BLaER1 treated with 17β-estradiol and CSF1 and Interleukin-3, amounts not matched to agents 10 nM and 100 nM (cell line): Measurements from ENCODE around the gene FAM120A.
A peak's percentile ranks its signal among the peaks of the same experiment; 100 is the strongest.
"Not testable (repeated sequence)": the region's sequence is repeated elsewhere in the genome, so short reads cannot be mapped to it uniquely, and the experiment has no call there.

Experiments used
- H3K27ac ChIP-seq, 11 experiments: shearing (Covaris generic); formaldehyde crosslinking; 2 replicates each; pipeline ENCODE4 v1.8.1; 2022
- H3K27me3 ChIP-seq, 11 experiments: shearing (Covaris generic); formaldehyde crosslinking; 2 replicates each; pipeline ENCODE4 v1.8.1; 2022
- H3K36me3 ChIP-seq, 11 experiments: shearing (Covaris generic); formaldehyde crosslinking; 2 replicates each; pipeline ENCODE4 v1.8.1; 2022
- H3K4me1 ChIP-seq, 10 experiments: shearing (Covaris generic); formaldehyde crosslinking; 2 replicates each; pipeline ENCODE4 v1.8.1; 2022
- H3K4me2 ChIP-seq, 11 experiments: shearing (Covaris generic); formaldehyde crosslinking; 2 replicates each; pipeline ENCODE4 v1.8.1; 2022
- H3K4me3 ChIP-seq, 10 experiments: shearing (Covaris generic); formaldehyde crosslinking; 2 replicates each; pipeline ENCODE4 v1.8.1; 2022
- H3K9ac ChIP-seq, 11 experiments: shearing (Covaris generic); formaldehyde crosslinking; 2 replicates each; pipeline ENCODE4 v1.8.1; 2022
- H3K9me3 ChIP-seq, 11 experiments: shearing (Covaris generic); formaldehyde crosslinking; replicated peaks in 1 of 11; 2 replicates each; pipeline ENCODE4 v1.8.1; 2022
- H4K20me1 ChIP-seq, 11 experiments: shearing (Covaris generic); formaldehyde crosslinking; 2 replicates each; pipeline ENCODE4 v1.8.1; 2022
- Cebpa-rat ChIP-seq, 11 experiments: shearing (Covaris generic); IDR thresholded peaks; 2 replicates each; pipeline ENCODE4 v1.8.1; 2022

FAM120A gene

GRCh38 chr9:93503381-93503780 lies 51.9 kb downstream of the FAM120A start:
- H3K36me3 ChIP-seq: peaks cover 54 to 100% (median 92%) of the 10 kb centered on the region in 11 experiments
- H3K27ac ChIP-seq: peak overlapping the region in 10 of 11 experiments; percentile 72 to 88 (median 78); a peak in 18 of 22 replicates
- TF ChIP-seq Cebpa-rat (IDR thresholded peaks at IDR 0.05): no peak
- peaks cover 0 to 51% (median 11%) of the 10 kb centered on the region in 11 experiments; a peak in 12 of 22 replicates for H3K9me3 ChIP-seq
- peak overlapping the region in 5 of 11 experiments; percentile 16 to 78 (median 58); a peak in 8 of 22 replicates for H3K4me2 ChIP-seq
- no peak overlapping the region; a peak in 1 of 22 replicates for H3K9ac ChIP-seq
- H4K20me1 ChIP-seq: peaks cover 5 to 35% (median 15%) of the 10 kb centered on the region in 11 experiments; a peak in 17 of 22 replicates
- peaks cover 18 to 77% (median 47%) of the 10 kb centered on the region in 10 experiments for H3K4me1 ChIP-seq
- no peaks in the 10 kb centered on the region for H3K27me3 ChIP-seq
- H3K4me3 ChIP-seq: no peak overlapping the region

GRCh38 chr9:93505541-93506132 lies 54.2 kb downstream of the FAM120A start:
- H4K20me1 ChIP-seq: peaks cover 13 to 48% (median 20%) of the 10 kb centered on the region in 11 experiments; a peak in 18 of 22 replicates
- no peak for TF ChIP-seq Cebpa-rat (IDR thresholded peaks at IDR 0.05)
- peak overlapping the region; percentile 72 to 88 (median 77) for H3K27ac ChIP-seq
- no peaks in the 10 kb centered on the region for H3K27me3 ChIP-seq
- H3K36me3 ChIP-seq: peaks cover 39 to 98% (median 83%) of the 10 kb centered on the region in 11 experiments
- H3K9me3 ChIP-seq: peaks cover 0 to 51% (median 11%) of the 10 kb centered on the region in 11 experiments; a peak in 12 of 22 replicates
- peak overlapping the region in 2 of 10 experiments; percentile 0 to 2; a peak in 1 of 20 replicates for H3K4me3 ChIP-seq
- H3K4me1 ChIP-seq: peaks cover 9 to 79% (median 37%) of the 10 kb centered on the region in 10 experiments
- H3K4me2 ChIP-seq: peak overlapping the region in 9 of 11 experiments; percentile 40 to 78 (median 54); a peak in 15 of 22 replicates
- H3K9ac ChIP-seq: peak overlapping the region in 10 of 11 experiments; percentile 14 to 73 (median 55); a peak in 13 of 22 replicates

GRCh38 chr9:93507768-93508167 lies 56.3 kb downstream of the FAM120A start:
- no peak for TF ChIP-seq Cebpa-rat (IDR thresholded peaks at IDR 0.05)
- H3K27ac ChIP-seq: peak overlapping the region in 5 of 11 experiments; percentile 14 to 57 (median 43); a peak in 6 of 22 replicates
- H3K36me3 ChIP-seq: peaks cover 20 to 90% (median 69%) of the 10 kb centered on the region in 11 experiments
- H3K27me3 ChIP-seq: no peaks in the 10 kb centered on the region
- peaks cover 16 to 64% (median 29%) of the 10 kb centered on the region in 11 experiments; a peak in 18 of 22 replicates for H4K20me1 ChIP-seq
- H3K4me3 ChIP-seq: no peak overlapping the region
- peaks cover 0 to 39% (median 11%) of the 10 kb centered on the region in 11 experiments; a peak in 12 of 22 replicates for H3K9me3 ChIP-seq
- peak overlapping the region in 1 of 11 experiments; percentile 63; a peak in 3 of 22 replicates for H3K4me2 ChIP-seq
- no peak overlapping the region for H3K9ac ChIP-seq
- H3K4me1 ChIP-seq: peaks cover 5 to 86% (median 43%) of the 10 kb centered on the region in 10 experiments; a peak in 19 of 20 replicates

- Histone ChIP-seq H4K20me1 (peaks cover 19 to 68% (median 33%) of the 10 kb centered on the region in 11 experiments; a peak in 19 of 22 replicates), H3K36me3 (peaks cover 20 to 90% (median 68%) of the 10 kb centered on the region in 11 experiments), H3K27me3 (no peaks in the 10 kb centered on the region), H3K4me1 (peaks cover 5 to 85% (median 42%) of the 10 kb centered on the region in 10 experiments; a peak in 19 of 20 replicates), H3K4me3 (no peak overlapping the region), H3K9ac (no peak overlapping the region), H3K27ac (peak overlapping the region in 7 of 11 experiments; percentile 14 to 57 (median 34); a peak in 11 of 22 replicates), H3K4me2 (no peak overlapping the region; a peak in 2 of 22 replicates), H3K9me3 (peaks cover 0 to 35% (median 11%) of the 10 kb centered on the region in 11 experiments; a peak in 12 of 22 replicates)
- no peak for TF ChIP-seq Cebpa-rat (IDR thresholded peaks at IDR 0.05)
These were observed 56.7 kb downstream of the FAM120A start for GRCh38 chr9:93508207-93508606.

- Histone ChIP-seq H3K27me3 (no peaks in the 10 kb centered on the region), H4K20me1 (peaks cover 27 to 77% (median 42%) of the 10 kb centered on the region in 11 experiments; a peak in 19 of 22 replicates)
- TF ChIP-seq Cebpa-rat (IDR thresholded peaks at IDR 0.05): no peak
These were observed 57.6 kb downstream of the FAM120A start for GRCh38 chr9:93509084-93509483.

GRCh38 chr9:93510041-93510440 lies 58.6 kb downstream of the FAM120A start:
- peaks cover 33 to 89% (median 70%) of the 10 kb centered on the region in 11 experiments for H3K36me3 ChIP-seq
- no peaks in the 10 kb centered on the region for H3K27me3 ChIP-seq
- TF ChIP-seq Cebpa-rat (IDR thresholded peaks at IDR 0.05): no peak
- no peak overlapping the region for H3K9ac ChIP-seq
- H3K9me3 ChIP-seq: peaks cover 0 to 16% (median 5%) of the 10 kb centered on the region in 11 experiments; a peak in 11 of 22 replicates
- H4K20me1 ChIP-seq: peaks cover 30 to 85% (median 51%) of the 10 kb centered on the region in 11 experiments; a peak in 19 of 22 replicates
- peaks cover 5 to 69% (median 26%) of the 10 kb centered on the region in 10 experiments; a peak in 18 of 20 replicates for H3K4me1 ChIP-seq
- no peak overlapping the region for H3K4me3 ChIP-seq
- peak overlapping the region in 2 of 11 experiments; percentile 18 to 47; a peak in 3 of 22 replicates for H3K4me2 ChIP-seq
- H3K27ac ChIP-seq: peak overlapping the region in 3 of 11 experiments; percentile 3 to 32 (median 15); a peak in 1 of 22 replicates

More at GRCh38 chr9:93509084-93509483, 57.6 kb downstream of the FAM120A start:
- peaks cover 26 to 90% (median 68%) of the 10 kb centered on the region in 11 experiments for H3K36me3 ChIP-seq
- peak overlapping the region in 1 of 11 experiments; percentile 12; a peak in 1 of 22 replicates for H3K4me2 ChIP-seq
- peaks cover 0 to 26% (median 10%) of the 10 kb centered on the region in 11 experiments; a peak in 11 of 22 replicates for H3K9me3 ChIP-seq
- H3K9ac ChIP-seq: no peak overlapping the region
- no peak overlapping the region for H3K4me3 ChIP-seq
- H3K4me1 ChIP-seq: peaks cover 5 to 76% (median 36%) of the 10 kb centered on the region in 10 experiments; a peak in 19 of 20 replicates
- H3K27ac ChIP-seq: peak overlapping the region in 3 of 11 experiments; percentile 7 to 45 (median 14); a peak in 5 of 22 replicates

- H4K20me1 ChIP-seq: peaks cover 30 to 85% (median 51%) of the 10 kb centered on the region in 11 experiments; a peak in 19 of 22 replicates
- peak overlapping the region in 1 of 11 experiments; percentile 51; a peak in 1 of 22 replicates for H3K9ac ChIP-seq
- peak overlapping the region in 6 of 11 experiments; percentile 35 to 69 (median 62); a peak in 13 of 22 replicates for H3K27ac ChIP-seq
- peaks cover 5 to 57% (median 16%) of the 10 kb centered on the region in 10 experiments; a peak in 18 of 20 replicates for H3K4me1 ChIP-seq
- H3K27me3 ChIP-seq, H3K4me3 ChIP-seq, H3K9me3 ChIP-seq: not testable (repeated sequence)
- peaks cover 33 to 79% (median 65%) of the 10 kb centered on the region in 11 experiments for H3K36me3 ChIP-seq
- peak overlapping the region in 5 of 11 experiments; percentile 26 to 82 (median 63); a peak in 8 of 22 replicates for H3K4me2 ChIP-seq
These were observed 59.7 kb downstream of the FAM120A start for GRCh38 chr9:93511228-93511627.

- peak overlapping the region; percentile 34 to 69 (median 61) for H3K27ac ChIP-seq
- peaks cover 28 to 83% (median 50%) of the 10 kb centered on the region in 11 experiments; a peak in 19 of 22 replicates for H4K20me1 ChIP-seq
- not testable (repeated sequence) for H3K4me3 ChIP-seq, H3K27me3 ChIP-seq, H3K9me3 ChIP-seq
- H3K36me3 ChIP-seq: peaks cover 41 to 79% (median 66%) of the 10 kb centered on the region in 11 experiments
- H3K9ac ChIP-seq: peak overlapping the region in 8 of 11 experiments; percentile 23 to 60 (median 46); a peak in 11 of 22 replicates
- peak overlapping the region in 8 of 11 experiments; percentile 4 to 82 (median 51); a peak in 12 of 22 replicates for H3K4me2 ChIP-seq
- peaks cover 5 to 46% (median 16%) of the 10 kb centered on the region in 10 experiments; a peak in 18 of 20 replicates for H3K4me1 ChIP-seq
- TF ChIP-seq Cebpa-rat (IDR thresholded peaks at IDR 0.05): peak in 2 of 11 experiments; percentile 35 to 60; a peak in 1 of 22 replicates
These were observed 60.8 kb downstream of the FAM120A start for GRCh38 chr9:93512170-93512812.
